ENCODE measurements around the gene KCNC3.
A peak's percentile ranks its signal among the peaks of the same experiment; 100 is the strongest.

The KCNC3 gene

GRCh38 chr19:50276370-50277063, 52.7 kb downstream of the KCNC3 start:
- DNase-seq (ENCODE audit: low read depth in 2 of 2): no peak

GRCh38 chr19:50275577-50276368, 53.4 kb downstream of the KCNC3 start:
- no peak for DNase-seq (ENCODE audit: low read depth in 2 of 2)

- no peak for DNase-seq (ENCODE audit: low read depth in 2 of 2)
These were observed 55.4 kb downstream of the KCNC3 start for GRCh38 chr19:50273821-50274220.

- DNase-seq (ENCODE audit: low read depth in 2 of 2): no peak
These were observed 56.8 kb downstream of the KCNC3 start for GRCh38 chr19:50272263-50272897.

- DNase-seq (ENCODE audit: low read depth in 2 of 2): no peak
These were observed 59.5 kb downstream of the KCNC3 start for GRCh38 chr19:50269653-50270052.

- no peak for DNase-seq (ENCODE audit: low read depth in 2 of 2)
These were observed 60.7 kb downstream of the KCNC3 start for GRCh38 chr19:50268501-50268900.

- no peak for DNase-seq (ENCODE audit: low read depth in 2 of 2)
These were observed 61.1 kb downstream of the KCNC3 start for GRCh38 chr19:50268041-50268440.

- peak; percentile 15 to 21 for DNase-seq (ENCODE audit: low read depth in 2 of 2)
These were observed 62.3 kb downstream of the KCNC3 start for GRCh38 chr19:50266896-50267295.

GRCh38 chr19:50266041-50266440, 63.1 kb downstream of the KCNC3 start:
- DNase-seq (ENCODE audit: low read depth in 2 of 2): no peak

- no peak for DNase-seq (ENCODE audit: low read depth in 2 of 2)
These were observed 64.5 kb downstream of the KCNC3 start for GRCh38 chr19:50264483-50265186.

GRCh38 chr19:50263176-50263575, 66.0 kb downstream of the KCNC3 start:
- DNase-seq (ENCODE audit: low read depth in 2 of 2): no peak
